Measurements from ENCODE around the gene RTTN. TPM values are rescaled to one million over a fixed set of nuclear protein-coding genes. Genes with fewer than 3 reads are reported as not detected.

Gene RTTN
- total RNA-seq, 2 donors from 2014 or later: 5.4 to 6.5 TPM

DNA sequence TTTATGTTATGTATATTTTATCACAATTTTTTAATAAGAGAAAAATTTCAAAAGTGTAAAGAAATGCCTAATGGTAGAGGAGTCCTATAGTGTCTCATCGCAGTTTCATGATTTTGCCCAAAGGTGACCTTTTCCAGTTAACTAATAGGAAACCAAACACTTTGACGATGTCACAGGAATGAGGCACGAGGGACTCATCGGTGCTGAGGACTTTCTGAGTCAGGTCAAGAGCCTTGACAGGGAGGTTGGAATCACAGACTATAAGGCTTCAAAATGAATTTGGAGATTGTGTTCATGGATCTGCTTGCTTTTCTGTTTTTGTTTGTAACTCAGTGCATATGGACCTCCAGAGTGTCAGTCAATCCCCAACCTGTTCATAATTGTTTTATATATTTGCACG, 15.1 kb upstream of the RTTN start:
- DNase-seq: no peak
- ATAC-seq: no peak
- intact Hi-C loops (cut with DNase I): no loop called here

DNA sequence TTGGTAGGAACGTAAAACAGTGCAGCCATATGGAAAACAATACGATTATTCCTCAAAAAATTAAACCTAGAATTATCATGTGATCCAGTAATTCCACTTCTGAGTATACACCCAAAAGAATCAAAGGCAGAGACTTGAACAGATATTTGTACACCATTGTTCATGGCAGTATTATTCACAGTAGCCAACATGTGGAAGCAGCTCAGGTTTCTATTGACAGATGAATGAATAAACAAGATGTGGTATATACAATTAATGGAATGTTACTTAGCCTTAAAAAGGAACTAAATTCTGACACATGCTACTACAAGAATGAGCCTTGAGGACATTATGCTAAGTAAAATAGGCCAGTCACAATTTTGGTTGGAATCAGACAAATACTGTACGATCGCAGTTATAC, 14.2 kb upstream of the RTTN start:
- DNase-seq (no peak), ATAC-seq (no peak)
- intact Hi-C loops (cut with DNase I): no loop called here

DNA sequence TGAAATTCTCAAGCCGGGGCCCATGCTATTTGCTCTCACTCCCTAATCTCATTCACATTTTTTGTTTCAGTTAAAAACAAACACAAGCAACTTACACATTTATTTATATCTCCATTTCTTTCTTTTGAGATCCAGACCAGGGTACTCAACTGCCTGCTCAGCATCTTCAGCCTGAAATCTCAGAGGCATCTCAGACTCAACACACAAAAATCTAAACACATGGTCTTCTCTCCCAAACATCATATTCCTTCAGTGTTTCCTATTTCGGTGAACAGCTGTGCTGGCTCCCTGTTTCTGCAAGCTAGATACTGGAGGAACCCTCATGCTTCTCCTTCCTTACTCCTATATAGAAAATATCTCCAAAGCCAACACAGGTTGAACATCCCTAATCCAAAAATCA, 11.3 kb upstream of the RTTN start:
- intact Hi-C loops (cut with DNase I): no loop called here
- no peak for ATAC-seq
- DNase-seq: no peak

DNA sequence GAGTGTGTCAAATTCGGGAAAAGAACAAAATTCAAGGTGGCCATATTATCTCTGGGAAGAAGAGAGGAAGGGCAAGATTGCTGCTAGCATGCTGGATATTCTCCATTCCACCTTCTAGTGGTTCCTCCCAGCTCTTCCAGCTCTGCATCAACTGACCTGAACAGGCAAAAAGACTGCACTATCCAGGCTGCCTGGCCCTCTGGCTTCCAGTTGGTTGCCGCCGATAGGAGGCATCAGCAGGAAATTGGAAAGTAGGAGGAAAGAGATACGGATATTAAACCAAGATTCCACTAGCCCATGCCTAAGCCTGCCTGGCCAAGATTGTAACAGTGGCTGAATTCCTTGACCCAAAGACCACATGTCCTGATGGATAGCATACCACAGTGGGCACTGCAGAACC, 1.7 kb upstream of the RTTN start:
- intact Hi-C loops (cut with DNase I): loop anchor here in 1 of 2 donors (5.0 kb wide), 1 partner anchor 80 kb away; the partner anchor contains the start of gene SOCS6
- DNase-seq: no peak
- ATAC-seq: no peak

DNA sequence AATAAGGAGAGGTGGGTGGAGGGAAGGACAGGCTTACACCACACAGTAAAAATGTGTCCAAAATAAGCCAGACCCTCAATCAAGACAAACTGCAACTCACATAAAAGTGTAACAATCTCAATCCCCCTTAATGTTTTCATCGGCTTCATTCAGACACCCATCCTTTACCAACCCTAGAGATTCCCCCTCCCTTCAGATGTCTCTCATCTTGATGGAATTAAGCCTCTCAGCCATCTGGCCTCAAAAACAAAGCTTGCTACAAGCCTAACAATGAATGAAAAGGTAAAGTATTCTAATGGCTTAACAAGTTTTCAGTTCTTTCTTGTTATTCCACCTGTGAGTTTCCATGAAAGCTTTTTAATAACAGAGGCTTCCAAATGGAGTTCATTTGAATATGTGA, 5.2 kb downstream of the RTTN start:
- intact Hi-C loops (cut with DNase I): no loop called here
- ATAC-seq: no peak
- no peak for DNase-seq

DNA sequence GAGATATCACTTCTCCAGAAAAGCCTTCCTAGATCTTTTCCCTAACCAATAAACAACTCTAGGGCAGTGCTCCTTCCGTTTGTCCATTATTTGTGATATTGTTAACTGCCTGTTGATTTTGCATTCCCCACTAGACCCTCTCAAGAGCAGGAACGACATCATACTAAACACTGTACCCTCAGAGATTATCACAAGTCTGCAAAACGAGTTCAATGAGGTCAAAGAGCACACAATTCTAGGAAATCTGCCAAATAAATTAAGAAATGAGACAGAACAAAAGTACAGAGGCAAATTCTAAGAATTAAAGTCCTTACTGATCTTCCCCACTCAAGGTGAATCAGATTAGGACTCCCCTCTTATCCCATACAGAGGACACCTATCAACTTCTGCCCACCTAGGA, 7.6 kb downstream of the RTTN start:
- intact Hi-C loops (cut with DNase I): loop anchor here (5.0 to 10.0 kb wide), 3 partner anchors 87 to 254 kb away; partner anchors contain the start of gene SOCS6 (in 1 of the 2)
- DNase-seq (no peak), ATAC-seq (no peak)

DNA sequence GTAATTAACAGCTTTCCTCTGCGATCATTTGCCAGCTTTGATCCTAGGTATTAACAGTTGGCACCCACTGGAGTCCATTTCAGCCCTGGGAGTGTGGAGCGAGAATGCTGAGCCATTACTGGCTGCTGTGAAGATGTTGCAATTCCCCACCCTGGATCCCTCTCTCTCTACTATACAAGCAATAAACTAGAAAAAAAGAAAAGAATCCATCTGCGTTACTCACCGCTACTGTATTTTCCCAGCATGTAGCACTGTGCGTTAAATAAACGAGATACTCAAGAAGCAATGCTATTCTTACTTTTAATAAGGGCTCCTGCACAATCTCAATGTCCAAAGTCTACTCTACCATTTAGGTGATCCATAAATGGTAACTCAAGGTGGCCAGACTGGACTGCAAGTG, 8.5 kb downstream of the RTTN start:
- DNase-seq (no peak), ATAC-seq (no peak)
- intact Hi-C loops (cut with DNase I): loop anchor here (5.0 to 10.0 kb wide), 3 partner anchors 88 to 255 kb away; partner anchors contain the start of gene SOCS6 (in 1 of the 2)

DNA sequence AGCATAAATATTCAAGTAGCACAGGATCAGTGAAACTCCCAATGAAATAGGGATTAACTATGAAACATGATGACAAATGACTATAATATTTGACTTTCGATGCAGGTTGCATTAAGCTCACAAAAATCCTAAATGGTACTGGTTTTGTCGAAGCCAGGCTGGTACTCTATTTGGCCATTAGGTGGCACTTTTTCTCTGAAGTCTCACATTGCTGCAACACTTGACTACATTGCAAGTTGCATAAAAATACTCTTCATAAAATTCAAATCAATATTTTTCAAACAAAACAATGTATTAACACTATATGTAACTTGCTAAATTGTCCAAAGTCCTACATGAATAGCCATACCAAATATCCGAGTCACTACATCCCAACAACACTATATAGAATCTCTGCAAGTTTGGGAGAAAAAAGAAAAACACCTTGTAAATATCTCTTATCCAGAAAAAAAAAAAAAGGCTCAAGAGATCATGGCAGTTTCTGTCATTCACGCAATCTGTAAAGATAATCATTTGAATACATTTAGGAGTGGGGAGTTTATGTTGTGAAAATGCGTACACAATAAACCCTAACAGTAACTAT, 9.5 kb downstream of the RTTN start:
- peak; percentile 62 to 76 for ATAC-seq
- DNase-seq: no peak
- intact Hi-C loops (cut with DNase I): loop anchor here (1.0 to 10.0 kb wide), 4 partner anchors 89 to 256 kb away; partner anchors contain the start of gene SOCS6 (in 1 of the 2)

DNA sequence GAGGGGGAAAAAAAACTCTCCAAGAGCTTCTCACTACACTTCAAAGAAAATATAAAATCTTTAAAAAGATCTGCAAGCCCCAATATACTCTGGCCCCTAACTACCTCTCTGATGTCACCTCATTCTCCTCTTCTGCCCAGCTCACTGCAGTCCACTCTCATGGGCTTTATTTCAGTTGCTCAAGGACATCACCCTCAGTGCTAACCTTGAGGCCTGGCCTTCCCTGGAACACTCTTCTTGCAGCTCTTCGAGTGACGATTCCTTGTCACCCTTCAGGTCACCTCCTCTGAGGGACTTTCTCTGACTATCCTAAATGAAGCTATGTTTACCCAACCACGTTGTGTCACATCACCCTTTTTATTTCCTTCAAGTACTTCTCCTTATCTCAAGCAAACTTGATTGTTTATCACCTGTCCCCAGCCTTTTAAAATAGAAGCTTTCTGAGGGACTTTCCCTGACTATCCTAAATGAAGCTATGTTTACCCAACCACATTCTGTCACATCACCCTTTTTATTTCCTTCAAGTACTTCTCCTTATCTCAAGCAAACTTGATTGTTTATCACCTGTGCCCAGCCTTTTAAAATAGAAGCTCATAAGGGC, 10.4 kb downstream of the RTTN start:
- intact Hi-C loops (cut with DNase I): loop anchor here (5.0 to 10.0 kb wide), 3 partner anchors 90 to 257 kb away; partner anchors contain the start of gene SOCS6 (in 1 of the 2)
- no peak for DNase-seq
- peak; percentile 78 to 79 for ATAC-seq

DNA sequence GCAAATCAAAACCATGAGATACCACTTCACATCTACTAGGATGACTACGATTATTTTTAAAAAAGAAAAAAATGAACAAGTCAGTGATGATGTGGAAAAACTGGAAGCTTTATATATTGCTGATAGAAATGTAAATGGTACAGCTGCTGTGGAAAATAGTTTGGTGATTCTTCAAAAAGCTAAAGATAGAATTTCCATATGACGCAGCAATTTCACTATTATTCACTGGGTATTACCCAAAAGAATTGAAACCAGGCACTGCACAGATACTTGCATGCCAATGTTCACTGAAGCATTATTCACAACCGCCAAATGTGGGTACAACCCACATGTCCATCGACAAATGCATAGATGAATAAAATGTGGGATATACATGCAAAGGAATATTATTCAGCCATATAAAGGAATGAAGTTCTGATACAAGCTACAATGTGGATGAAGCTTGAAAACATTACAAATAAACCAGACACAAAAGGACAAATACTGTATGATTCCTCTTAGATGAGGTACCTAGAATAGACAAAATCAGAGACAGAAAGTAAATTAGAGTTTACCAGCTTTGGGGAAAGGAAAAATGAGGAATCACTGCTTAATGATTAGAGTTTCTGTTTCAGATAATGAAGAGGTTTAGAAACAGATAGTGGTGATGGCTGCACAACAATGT, 11.1 kb downstream of the RTTN start:
- ATAC-seq (no peak), DNase-seq (no peak)
- intact Hi-C loops (cut with DNase I): loop anchor here in 1 of 2 donors (10.0 kb wide), 1 partner anchor 90 kb away; the partner anchor contains the start of gene SOCS6

DNA sequence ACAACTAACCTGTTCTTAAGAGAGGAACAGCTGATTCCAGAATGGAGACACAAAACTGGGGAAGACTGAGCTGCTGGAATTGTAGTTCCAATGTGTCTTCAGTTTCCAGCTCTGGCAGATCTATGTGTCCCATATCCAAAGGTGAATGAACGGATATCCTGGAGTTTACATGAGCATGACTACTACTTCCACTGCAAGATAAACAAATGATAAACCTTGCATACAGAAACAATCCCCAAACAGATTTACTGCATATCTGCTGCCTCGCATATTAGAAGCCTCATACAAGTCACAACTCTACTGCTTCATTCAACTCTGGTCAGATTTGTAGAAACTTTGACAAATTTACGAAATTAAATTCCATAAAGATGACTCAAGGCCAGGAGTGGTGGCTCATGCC, 15.0 kb downstream of the RTTN start:
- no peak for DNase-seq

DNA sequence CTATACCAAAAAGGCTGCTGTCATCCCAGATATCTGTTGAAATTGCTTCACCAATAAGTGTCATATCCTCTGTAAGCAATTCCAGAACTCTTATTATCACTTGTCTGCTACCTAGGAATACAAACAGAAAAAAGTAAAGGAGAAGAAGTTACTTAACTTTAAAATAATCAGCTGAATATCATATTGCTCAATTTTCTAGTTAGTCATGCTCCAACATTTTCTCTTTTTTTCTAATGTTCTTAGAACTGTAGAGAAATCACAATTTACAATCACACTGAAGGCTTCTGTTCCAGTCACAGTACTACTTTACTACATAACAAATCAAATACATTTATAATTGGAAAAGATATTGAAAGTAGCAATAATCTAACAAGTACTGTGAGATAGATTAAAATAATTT, 17.4 kb downstream of the RTTN start:
- intact Hi-C loops (cut with DNase I): no loop called here
- no peak for DNase-seq
- no peak for ATAC-seq

More for the DNA sequence above, 15.0 kb downstream of the RTTN start:
- intact Hi-C loops (cut with DNase I): loop anchor here in 1 of 2 donors (10.0 kb wide), 1 partner anchor 94 kb away; the partner anchor contains the start of gene SOCS6
- ATAC-seq: no peak

DNA sequence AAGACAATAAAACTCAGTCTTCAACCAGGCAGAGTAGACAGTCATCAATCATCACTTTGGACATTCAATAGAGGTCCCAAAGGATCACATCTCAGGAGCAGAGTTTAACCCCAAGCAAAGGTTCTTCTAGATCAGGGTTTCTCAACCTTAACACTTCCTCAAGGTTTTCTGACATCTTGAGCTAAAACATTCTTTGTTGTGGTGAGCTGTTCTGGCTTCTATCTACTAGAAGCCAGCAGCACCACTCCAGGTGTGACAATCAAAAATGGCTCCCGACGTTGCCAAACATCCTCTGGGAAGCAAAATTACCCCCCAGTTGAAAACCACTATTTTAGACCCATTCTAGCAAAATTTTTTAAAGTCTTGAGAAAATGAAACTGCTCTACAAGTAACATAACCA, 22.0 kb downstream of the RTTN start:
- intact Hi-C loops (cut with DNase I): no loop called here
- ATAC-seq (no peak), DNase-seq (no peak)

DNA sequence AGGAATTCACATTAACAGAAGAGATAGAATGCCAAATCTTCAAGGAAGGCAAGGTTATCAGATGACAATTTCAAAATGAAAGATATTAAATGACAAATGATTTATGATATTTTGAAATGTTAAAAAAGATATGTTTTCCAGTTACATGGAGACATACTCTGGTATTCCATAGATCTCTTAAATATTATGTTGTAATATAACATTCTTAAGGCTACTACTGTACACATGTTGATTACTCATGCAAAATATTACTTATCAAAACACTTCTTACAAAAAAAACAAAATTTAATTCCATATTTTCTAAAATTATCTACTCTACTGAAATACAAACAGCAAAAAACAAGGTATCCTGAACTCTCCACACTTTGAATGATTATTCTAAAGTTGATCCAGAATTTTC, 22.9 kb downstream of the RTTN start:
- DNase-seq (no peak), ATAC-seq (peak in 1 of 2 donors; percentile 46)
- intact Hi-C loops (cut with DNase I): no loop called here

DNA sequence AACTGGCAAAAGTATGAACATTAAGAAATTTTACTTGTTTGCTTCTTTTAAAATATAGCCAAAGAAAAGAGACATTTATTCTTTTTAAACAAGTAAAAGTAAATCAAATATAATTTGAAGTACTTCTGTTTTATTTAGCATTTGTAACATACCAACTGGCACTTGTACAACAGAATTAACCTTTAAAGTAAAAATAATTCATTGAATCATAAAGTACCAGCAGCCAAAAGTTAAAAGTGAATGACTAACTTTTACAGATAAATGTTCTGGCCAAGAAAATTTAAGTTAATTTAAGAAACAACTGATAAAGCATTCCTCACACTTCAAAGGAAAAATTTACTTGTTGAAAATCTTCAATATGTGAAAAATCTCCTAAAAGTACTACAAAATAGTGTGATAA, 23.8 kb downstream of the RTTN start:
- intact Hi-C loops (cut with DNase I): no loop called here
- ATAC-seq (peak in 1 of 2 donors; percentile 21), DNase-seq (no peak)

DNA sequence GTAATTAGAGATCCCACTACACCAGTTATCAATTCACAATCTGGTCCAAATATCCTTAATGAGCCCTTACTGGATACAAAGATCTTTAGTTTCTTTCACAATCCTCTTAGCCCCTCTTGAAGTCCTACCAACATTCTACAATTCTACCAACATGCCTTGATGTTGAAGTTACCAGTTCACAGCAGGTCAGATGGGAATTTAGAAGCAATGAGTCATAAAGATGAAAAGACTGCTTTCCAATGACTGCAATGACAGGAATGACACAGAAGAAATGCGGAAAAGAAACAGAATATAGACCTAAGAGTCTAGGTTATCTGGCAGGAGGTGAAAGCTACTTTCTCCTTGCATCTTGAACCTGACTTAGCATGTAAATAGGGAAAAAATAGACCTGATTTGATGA, 24.5 kb downstream of the RTTN start:
- intact Hi-C loops (cut with DNase I): no loop called here
- peak in 1 of 2 donors; percentile 48 for ATAC-seq
- DNase-seq: no peak

DNA sequence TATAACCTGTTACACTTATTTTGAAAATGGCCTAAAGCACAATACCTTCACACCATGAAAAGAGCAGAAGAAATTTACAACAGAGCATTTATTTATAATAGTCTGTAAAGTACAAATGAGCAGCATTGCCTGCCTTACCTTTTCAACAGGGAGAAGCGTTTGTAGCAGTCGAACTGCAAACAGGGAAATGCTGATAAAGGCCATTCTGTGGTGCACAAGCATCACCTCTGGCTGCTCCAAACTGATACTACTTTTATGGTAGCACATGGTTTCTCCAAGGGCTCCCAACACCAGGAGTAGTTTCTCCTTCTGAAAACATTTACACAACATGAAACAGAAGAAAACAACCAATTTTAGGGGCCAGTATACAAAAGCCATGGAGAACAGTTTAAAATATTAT, 28.9 kb downstream of the RTTN start:
- no peak for ATAC-seq

DNA sequence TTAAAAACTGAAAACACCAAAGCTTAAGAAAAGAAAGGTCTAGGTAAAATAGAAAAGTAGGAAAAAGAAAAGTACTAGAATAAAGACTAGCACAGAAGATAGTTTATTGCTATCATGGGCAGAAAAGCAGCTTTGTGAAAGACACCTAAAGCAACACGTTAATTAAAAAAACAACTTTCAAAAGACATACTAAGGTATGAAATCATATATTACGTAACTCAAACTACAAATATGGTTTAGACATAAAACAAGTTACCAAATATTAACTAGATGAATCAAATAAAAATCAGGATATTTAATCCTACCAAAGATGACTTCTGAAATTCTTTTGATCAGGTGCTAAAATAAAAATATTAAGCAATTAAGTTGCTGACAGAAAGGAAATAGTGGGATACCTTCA, 30.3 kb downstream of the RTTN start:
- ATAC-seq (no peak), DNase-seq (no peak)
- intact Hi-C loops (cut with DNase I): loop anchor here in 1 of 2 donors (10.0 kb wide), 1 partner anchor 280 kb away; no protein-coding TSS in a partner anchor

More for the DNA sequence above, 28.9 kb downstream of the RTTN start:
- DNase-seq: no peak
- intact Hi-C loops (cut with DNase I): loop anchor here in 1 of 2 donors (10.0 kb wide), 1 partner anchor 278 kb away; no protein-coding TSS in a partner anchor

DNA sequence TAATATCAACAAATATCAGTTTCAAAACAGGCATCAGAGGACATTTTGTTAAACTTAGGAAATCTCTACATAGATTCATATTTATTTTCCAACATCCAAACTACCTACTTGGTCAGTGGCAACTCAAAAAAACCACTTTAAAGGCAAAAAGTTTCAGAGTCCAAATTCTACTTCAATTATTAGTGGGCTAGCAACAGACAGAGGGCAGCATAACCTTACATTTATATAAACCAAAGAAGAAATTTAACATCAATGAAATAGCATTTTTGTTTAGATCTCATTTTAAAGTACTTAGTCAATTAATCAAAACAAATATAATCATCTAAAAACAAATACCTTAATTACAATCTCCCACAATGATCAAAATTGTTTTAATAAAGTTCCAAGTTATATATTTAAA, 33.3 kb downstream of the RTTN start:
- ATAC-seq: no peak
- intact Hi-C loops (cut with DNase I): loop anchor here in 1 of 2 donors (10.0 kb wide), 1 partner anchor 283 kb away; no protein-coding TSS in a partner anchor
- DNase-seq: no peak

DNA sequence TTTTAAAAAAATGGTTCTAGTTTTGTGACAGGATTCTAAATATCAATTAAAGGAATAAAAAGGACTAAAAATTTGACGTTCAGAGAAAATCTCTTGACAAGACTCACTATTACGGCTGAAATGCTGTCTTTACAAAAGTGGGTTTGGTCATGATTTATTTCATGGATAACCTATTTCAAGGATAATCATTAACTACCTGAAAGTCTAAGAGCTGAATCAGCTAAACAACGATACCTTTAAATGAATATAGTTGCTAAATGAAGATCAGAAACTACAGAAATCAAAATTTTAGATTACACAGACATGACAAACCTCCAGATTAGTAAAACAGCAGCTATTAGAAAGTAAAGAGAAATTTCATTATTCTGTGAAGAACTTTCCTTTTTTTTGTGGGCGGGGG, 35.7 kb downstream of the RTTN start:
- DNase-seq: no peak
- intact Hi-C loops (cut with DNase I): loop anchor here in 1 of 2 donors (10.0 kb wide), 1 partner anchor 285 kb away; no protein-coding TSS in a partner anchor
- ATAC-seq: no peak
